ENCODE measurements around the gene C1QL4. TPM values are rescaled to one million over a fixed set of nuclear protein-coding genes. Genes with fewer than 3 reads are reported as not detected.

Gene C1QL4
- total RNA-seq, 1 donor from 2014 or later: not detected

DNA sequence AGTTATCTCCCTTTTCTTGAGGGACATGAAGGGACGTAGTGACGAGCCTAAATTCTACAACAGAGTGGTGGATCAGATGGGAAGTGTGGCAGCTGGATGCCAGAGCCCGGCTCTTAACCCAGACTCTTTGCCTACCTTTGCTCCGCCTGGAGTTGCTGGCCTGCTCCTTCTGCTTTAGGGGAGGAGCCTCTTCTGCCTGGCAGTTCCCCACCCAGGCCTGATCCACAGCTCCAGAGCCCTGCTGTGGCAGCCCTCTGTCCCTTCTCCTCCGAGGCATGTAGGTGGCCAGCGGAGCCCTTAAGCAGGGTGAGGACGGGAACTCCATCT lies 44.3 kb downstream of the C1QL4 start:
- peaks cover 35% of the 10 kb centered on the region for H3K27me3 Mint-ChIP-seq (ENCODE audit: unreplicated experiment)
- TF ChIP-seq, protein P1, sequence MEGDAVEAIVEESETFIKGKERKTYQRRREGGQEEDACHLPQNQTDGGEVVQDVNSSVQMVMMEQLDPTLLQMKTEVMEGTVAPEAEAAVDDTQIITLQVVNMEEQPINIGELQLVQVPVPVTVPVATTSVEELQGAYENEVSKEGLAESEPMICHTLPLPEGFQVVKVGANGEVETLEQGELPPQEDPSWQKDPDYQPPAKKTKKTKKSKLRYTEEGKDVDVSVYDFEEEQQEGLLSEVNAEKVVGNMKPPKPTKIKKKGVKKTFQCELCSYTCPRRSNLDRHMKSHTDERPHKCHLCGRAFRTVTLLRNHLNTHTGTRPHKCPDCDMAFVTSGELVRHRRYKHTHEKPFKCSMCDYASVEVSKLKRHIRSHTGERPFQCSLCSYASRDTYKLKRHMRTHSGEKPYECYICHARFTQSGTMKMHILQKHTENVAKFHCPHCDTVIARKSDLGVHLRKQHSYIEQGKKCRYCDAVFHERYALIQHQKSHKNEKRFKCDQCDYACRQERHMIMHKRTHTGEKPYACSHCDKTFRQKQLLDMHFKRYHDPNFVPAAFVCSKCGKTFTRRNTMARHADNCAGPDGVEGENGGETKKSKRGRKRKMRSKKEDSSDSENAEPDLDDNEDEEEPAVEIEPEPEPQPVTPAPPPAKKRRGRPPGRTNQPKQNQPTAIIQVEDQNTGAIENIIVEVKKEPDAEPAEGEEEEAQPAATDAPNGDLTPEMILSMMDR (IDR thresholded peaks at IDR 0.05): no peak

DNA sequence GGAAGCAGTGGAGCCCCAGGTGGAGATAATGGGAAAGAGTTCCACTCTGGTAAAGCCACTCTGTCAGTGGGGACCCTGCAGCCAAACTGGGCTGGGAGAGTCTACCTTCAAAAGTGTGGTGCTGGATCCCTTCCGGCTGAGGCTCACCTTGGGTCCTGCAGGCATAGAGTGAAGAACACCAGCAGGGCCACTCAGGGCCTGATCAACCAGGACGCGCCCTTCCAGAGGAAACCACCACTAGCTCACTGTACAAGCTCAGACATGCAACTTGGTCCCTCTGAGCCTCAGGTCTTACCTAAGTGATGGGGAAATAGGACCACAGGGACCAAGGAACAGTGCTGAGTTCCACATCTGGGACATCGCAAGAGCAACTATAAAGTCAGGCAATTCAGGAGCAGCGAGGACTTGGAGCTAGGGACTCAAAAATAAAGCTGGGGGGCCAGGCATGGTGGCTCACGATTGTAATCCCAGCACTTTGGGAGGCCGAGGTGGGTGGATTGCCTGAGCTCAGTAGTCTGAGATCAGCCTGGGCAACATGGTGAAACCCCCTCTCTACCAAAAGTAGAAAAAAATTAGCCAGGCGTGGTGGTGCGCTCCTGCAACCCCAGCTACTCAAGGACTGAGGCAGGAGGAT lies 47.9 kb downstream of the C1QL4 start:
- Mint-ChIP-seq H3K4me3 (ENCODE audit: unreplicated experiment) (no peak overlapping the region), H3K4me1 (ENCODE audit: unreplicated experiment) (no peaks in the 10 kb centered on the region), H3K9me3 (ENCODE audit: unreplicated experiment) (no peaks in the 10 kb centered on the region), H3K36me3 (ENCODE audit: unreplicated experiment) (no peaks in the 10 kb centered on the region), H3K27ac (ENCODE audit: unreplicated experiment) (no peak overlapping the region), H3K27me3 (ENCODE audit: unreplicated experiment) (peaks cover 29% of the 10 kb centered on the region)
- TF ChIP-seq, protein P1 (IDR thresholded peaks at IDR 0.05): no peak
- DNase-seq (ENCODE audit: extremely low spot score, unreplicated experiment): no peak

More for the DNA sequence above, 44.3 kb downstream of the C1QL4 start:
- H3K9me3 Mint-ChIP-seq (ENCODE audit: unreplicated experiment): no peaks in the 10 kb centered on the region
- no peak overlapping the region for H3K4me3 Mint-ChIP-seq (ENCODE audit: unreplicated experiment)
- H3K36me3 Mint-ChIP-seq (ENCODE audit: unreplicated experiment): no peaks in the 10 kb centered on the region
- no peak overlapping the region for H3K27ac Mint-ChIP-seq (ENCODE audit: unreplicated experiment)
- no peak for DNase-seq (ENCODE audit: extremely low spot score, unreplicated experiment)
- H3K4me1 Mint-ChIP-seq (ENCODE audit: unreplicated experiment): peaks cover 10% of the 10 kb centered on the region

DNA sequence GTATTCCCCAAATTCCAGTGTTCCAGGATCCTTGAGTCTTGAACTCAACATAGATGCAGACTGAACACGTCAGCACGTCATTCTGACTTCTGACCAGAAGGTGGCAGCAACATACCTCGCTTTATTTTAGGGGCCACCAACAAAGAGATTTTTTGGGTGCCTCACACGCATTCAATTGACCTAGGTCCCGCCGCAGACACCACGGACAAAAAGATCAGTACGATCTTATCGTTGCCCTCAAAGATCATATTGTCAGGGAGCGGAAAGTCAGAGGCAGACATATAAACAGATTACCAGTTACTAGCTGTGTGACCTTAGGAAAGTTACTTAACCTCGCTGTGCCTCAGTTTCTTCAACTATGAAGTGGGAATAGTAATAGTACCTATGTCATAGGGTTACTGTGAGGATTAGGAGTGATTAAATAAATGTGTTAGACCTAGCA lies 48.6 kb downstream of the C1QL4 start:
- Mint-ChIP-seq H3K4me1 (ENCODE audit: unreplicated experiment) (no peaks in the 10 kb centered on the region), H3K9me3 (ENCODE audit: unreplicated experiment) (no peaks in the 10 kb centered on the region), H3K27ac (ENCODE audit: unreplicated experiment) (no peak overlapping the region), H3K27me3 (ENCODE audit: unreplicated experiment) (peaks cover 31% of the 10 kb centered on the region), H3K4me3 (ENCODE audit: unreplicated experiment) (no peak overlapping the region), H3K36me3 (ENCODE audit: unreplicated experiment) (no peaks in the 10 kb centered on the region)
- no peak for DNase-seq (ENCODE audit: extremely low spot score, unreplicated experiment)
- TF ChIP-seq, protein P1 (IDR thresholded peaks at IDR 0.05): peak; percentile 91

DNA sequence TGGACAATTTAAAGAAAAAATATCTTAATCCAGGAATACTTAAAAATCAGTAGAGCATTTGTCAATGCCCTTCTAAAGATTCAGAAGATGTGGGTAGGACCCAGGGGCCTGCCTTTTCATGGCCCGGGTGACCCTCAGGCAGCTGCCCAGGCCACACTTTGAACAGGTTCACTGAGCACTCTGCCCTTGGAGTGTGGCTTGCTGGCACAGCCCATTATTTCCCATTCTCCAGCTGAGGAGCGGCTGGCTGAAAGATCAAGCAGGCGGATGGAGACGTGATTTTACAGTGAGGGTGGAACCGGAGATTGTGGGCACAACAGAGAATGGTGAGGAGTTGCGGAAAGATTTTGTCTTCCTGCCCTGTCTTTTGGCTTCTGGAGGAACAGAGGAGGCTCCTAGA lies 49.1 kb downstream of the C1QL4 start:
- Mint-ChIP-seq H3K27ac (ENCODE audit: unreplicated experiment) (no peak overlapping the region), H3K27me3 (ENCODE audit: unreplicated experiment) (peaks cover 31% of the 10 kb centered on the region), H3K36me3 (ENCODE audit: unreplicated experiment) (no peaks in the 10 kb centered on the region), H3K9me3 (ENCODE audit: unreplicated experiment) (no peaks in the 10 kb centered on the region), H3K4me1 (ENCODE audit: unreplicated experiment) (no peaks in the 10 kb centered on the region), H3K4me3 (ENCODE audit: unreplicated experiment) (no peak overlapping the region)
- TF ChIP-seq, protein P1 (IDR thresholded peaks at IDR 0.05): no peak
- DNase-seq (ENCODE audit: extremely low spot score, unreplicated experiment): no peak

DNA sequence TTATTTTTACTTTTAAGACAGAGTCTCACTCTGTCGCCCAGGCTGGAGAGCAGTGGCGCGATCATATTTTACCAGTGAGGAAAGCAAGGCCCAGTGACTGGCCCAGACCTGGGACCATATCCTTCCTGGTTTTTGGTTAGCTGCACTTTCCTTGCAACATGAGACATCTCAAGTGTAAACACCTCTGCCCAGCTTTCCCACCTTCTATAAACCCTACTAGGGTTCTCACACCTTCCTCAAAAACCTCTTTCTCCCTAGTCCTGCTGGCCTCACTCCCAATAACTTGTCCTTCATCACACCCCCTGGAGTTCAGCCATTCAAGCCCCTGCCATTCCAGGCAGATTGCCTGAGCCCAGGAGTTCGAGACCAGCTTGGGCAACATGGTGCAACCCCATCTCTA lies 52.3 kb downstream of the C1QL4 start:
- Mint-ChIP-seq H3K9me3 (ENCODE audit: unreplicated experiment) (no peaks in the 10 kb centered on the region), H3K4me3 (ENCODE audit: unreplicated experiment) (no peak overlapping the region), H3K36me3 (ENCODE audit: unreplicated experiment) (no peaks in the 10 kb centered on the region), H3K27me3 (ENCODE audit: unreplicated experiment) (peaks cover 26% of the 10 kb centered on the region), H3K27ac (ENCODE audit: unreplicated experiment) (no peak overlapping the region), H3K4me1 (ENCODE audit: unreplicated experiment) (no peaks in the 10 kb centered on the region)
- TF ChIP-seq, protein P1 (IDR thresholded peaks at IDR 0.05): no peak
- no peak for DNase-seq (ENCODE audit: extremely low spot score, unreplicated experiment)
